K562 (cell line): ENCODE data around the gene SNX9. TPM values are rescaled to one million over a fixed set of nuclear protein-coding genes. Genes with fewer than 3 reads are reported as not detected.
A peak's percentile ranks its signal among the peaks of the same experiment; 100 is the strongest.

ENCODE experiments used
- ARID1B ChIP-seq: fragments of 450-650 bp; IDR thresholded peaks from 2 replicates; pipeline ENCODE4 v1.6.1; 2016; ENCODE audit warnings: antibody characterized with exemption, mild to moderate bottlenecking, inconsistent platforms
- EGR1 ChIP-seq: fragments of 450-650 bp; conservative IDR thresholded peaks from 2 replicates; pipeline ENCODE4 v1.6.1; 2017; ENCODE audit warnings: mild to moderate bottlenecking
- HMG20A ChIP-seq: fragments of 450-650 bp; formaldehyde crosslinking; conservative IDR thresholded peaks from 2 replicates; pipeline ENCODE4 v1.4.0; 2020; ENCODE audit warnings: mild to moderate bottlenecking, mixed read lengths
- HOXB6 ChIP-seq: fragments of 250-450 bp; sonication (Bioruptor Pico); IDR thresholded peaks from 2 replicates; pipeline ENCODE4 v1.5.1; 2022; ENCODE audit warnings: mild to moderate bottlenecking, borderline replicate concordance
- PHF20 ChIP-seq: fragments of 450-650 bp; IDR thresholded peaks from 2 replicates; pipeline ENCODE4 v1.6.1; 2018; ENCODE audit not compliant: partially characterized antibody
- PRMT5 ChIP-seq: sonication (generic); formaldehyde crosslinking; IDR thresholded peaks from 2 replicates; pipeline ENCODE4 v1.5.0; 2020; ENCODE audit warnings: missing genetic modification reagents
- SIX5 ChIP-seq, 2 experiments: IDR thresholded peaks; 2 replicates each; pipeline ENCODE4 v1.6.1; 2011; ENCODE audit warnings: low read length in 2 of 2, borderline replicate concordance in 1 of 2, low read depth in 1 of 2, mild to moderate bottlenecking in 1 of 2, moderate library complexity in 1 of 2; ENCODE audit not compliant: insufficient read depth in 1 of 2
- ZFX ChIP-seq: sonication (generic); formaldehyde crosslinking; IDR thresholded peaks from 2 replicates; pipeline ENCODE4 v1.8.0; 2022; ENCODE audit warnings: mild to moderate bottlenecking, missing genetic modification reagents, moderate library complexity
- ZNF3 ChIP-seq: fragments of 250-450 bp; sonication (Bioruptor Pico); IDR thresholded peaks from 2 replicates; pipeline ENCODE4 v1.5.0; 2021; ENCODE audit warnings: mild to moderate bottlenecking, moderate library complexity
- ZNF444 ChIP-seq: fragments of 250-450 bp; sonication (Bioruptor Pico); IDR thresholded peaks from 2 replicates; pipeline ENCODE4 v1.4.0; 2020; ENCODE audit warnings: mild to moderate bottlenecking, moderate library complexity
- ZNF75A ChIP-seq: fragments of 450-650 bp; formaldehyde crosslinking; IDR thresholded peaks from 2 replicates; pipeline ENCODE4 v1.4.0; 2020; ENCODE audit warnings: mild to moderate bottlenecking
- polyA plus RNA-seq, 8 experiments: library from polyadenylated mRNA; depleted of rRNA in 4 of 8; stranded (reverse) in 5 of 8; unstranded in 3 of 8; fragments of >200 nt; fragmentation: Nextera tagmentation in 2 of 8; fragmentation: Illumina TruSeq in 1 of 8; extraction: Ambion mirVana in 2 of 8; extraction: Trizol in 1 of 8; gene quantifications; 2 replicates each; pipeline versions ENCODE4 v1.2.1 to v1.2.3, GENCODE V29; 2011 to 2014; ENCODE audit warnings: inconsistent platforms in 1 of 8, missing spikeins in 1 of 8
- total RNA-seq, 7 experiments: library from RNA; depleted of rRNA in 6 of 7; stranded (reverse); fragments of >200 nt in 6 of 7; fragmentation: Illumina TruSeq in 2 of 7; extraction: Trizol in 2 of 7; gene quantifications; 2 replicates each; pipeline versions ENCODE4 v1.2.1 to v1.2.3, GENCODE V29; 2011 to 2021; ENCODE audit warnings: low replicate concordance in 1 of 7
- TF ChIP-seq, protein P1 (sequence below): fragments of 200-800 bp; sonication (Bioruptor generic); IDR thresholded peaks from 2 replicates; pipeline ENCODE4 v1.6.1; 2017; ENCODE audit warnings: missing genetic modification characterization, missing compliant biosample characterization
- TF ChIP-seq, protein P2 (sequence below): fragments of 250-450 bp; sonication (Bioruptor Pico); IDR thresholded peaks from 2 replicates; pipeline ENCODE4 v1.4.0; 2020
- TF ChIP-seq, protein P3 (sequence below): fragments of 450-650 bp; formaldehyde crosslinking; IDR thresholded peaks from 2 replicates; pipeline ENCODE4 v1.4.0; 2020; ENCODE audit warnings: mild to moderate bottlenecking, moderate library complexity
- TF ChIP-seq, protein P4 (sequence below): fragments of 450-650 bp; IDR thresholded peaks from 2 replicates; pipeline ENCODE4 v1.6.1; 2016; ENCODE audit warnings: low read depth, mild to moderate bottlenecking, moderate library complexity
- TF ChIP-seq, protein P5 (sequence below): fragments of 250-450 bp; sonication (Bioruptor Pico); IDR thresholded peaks from 2 replicates; pipeline ENCODE4 v1.5.0; 2021; ENCODE audit warnings: mild to moderate bottlenecking, borderline replicate concordance

SNX9 gene
- total and polyA plus RNA-seq, 9 of the 15 experiments (the other 6 are each of a cell fraction or from before 2014, with no cell fraction given) = 6.0 to 81.7 (median 57.1) TPM

DNA sequence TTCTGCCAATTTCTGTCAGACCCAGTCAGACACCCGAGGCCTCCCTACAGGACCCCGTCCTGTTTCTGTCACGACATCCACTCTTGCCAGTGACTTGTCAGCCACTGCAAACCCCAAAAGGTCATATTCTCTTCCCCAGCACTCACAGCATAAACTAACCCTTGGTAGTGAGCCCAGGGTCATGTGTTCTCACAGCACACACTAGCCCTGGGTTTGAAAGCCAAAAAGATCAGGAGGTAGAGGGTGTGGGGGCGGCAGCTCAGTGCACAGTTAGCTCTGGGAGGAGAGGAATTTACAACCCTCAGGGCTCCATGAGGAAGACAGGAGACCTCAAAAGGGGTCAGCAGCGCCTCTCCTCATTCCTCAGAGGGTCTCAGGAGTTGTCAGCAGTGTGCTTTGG is 9.9 kb upstream of the SNX9 start (continued):
- TF ChIP-seq, protein P1, sequence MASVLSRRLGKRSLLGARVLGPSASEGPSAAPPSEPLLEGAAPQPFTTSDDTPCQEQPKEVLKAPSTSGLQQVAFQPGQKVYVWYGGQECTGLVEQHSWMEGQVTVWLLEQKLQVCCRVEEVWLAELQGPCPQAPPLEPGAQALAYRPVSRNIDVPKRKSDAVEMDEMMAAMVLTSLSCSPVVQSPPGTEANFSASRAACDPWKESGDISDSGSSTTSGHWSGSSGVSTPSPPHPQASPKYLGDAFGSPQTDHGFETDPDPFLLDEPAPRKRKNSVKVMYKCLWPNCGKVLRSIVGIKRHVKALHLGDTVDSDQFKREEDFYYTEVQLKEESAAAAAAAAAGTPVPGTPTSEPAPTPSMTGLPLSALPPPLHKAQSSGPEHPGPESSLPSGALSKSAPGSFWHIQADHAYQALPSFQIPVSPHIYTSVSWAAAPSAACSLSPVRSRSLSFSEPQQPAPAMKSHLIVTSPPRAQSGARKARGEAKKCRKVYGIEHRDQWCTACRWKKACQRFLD = no peak
- TF ChIP-seq HMG20A (CRISPR knock-in tag) (no peak), ZNF3 (CRISPR knock-in tag) (no peak), HOXB6 (CRISPR knock-in tag) (no peak), ARID1B (no peak), ZNF444 (CRISPR knock-in tag) (no peak), PRMT5 (CRISPR knock-in tag) (no peak), SIX5 (IDR thresholded peaks at IDR 0.05; ENCODE audit: borderline replicate concordance in 1 of 2, insufficient read depth in 1 of 2, low read depth in 1 of 2, low read length in 2 of 2) (no peak), EGR1 (peak; percentile 89), ZNF75A (no peak), PHF20 (no peak), ZFX (CRISPR knock-in tag) (peak; percentile 8; the same call in 1 of the 2 replicates)
- TF ChIP-seq, protein P2, sequence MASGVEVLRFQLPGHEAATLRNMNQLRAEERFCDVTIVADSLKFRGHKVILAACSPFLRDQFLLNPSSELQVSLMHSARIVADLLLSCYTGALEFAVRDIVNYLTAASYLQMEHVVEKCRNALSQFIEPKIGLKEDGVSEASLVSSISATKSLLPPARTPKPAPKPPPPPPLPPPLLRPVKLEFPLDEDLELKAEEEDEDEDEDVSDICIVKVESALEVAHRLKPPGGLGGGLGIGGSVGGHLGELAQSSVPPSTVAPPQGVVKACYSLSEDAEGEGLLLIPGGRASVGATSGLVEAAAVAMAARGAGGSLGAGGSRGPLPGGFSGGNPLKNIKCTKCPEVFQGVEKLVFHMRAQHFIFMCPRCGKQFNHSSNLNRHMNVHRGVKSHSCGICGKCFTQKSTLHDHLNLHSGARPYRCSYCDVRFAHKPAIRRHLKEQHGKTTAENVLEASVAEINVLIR (CRISPR knock-in tag) = no peak
- TF ChIP-seq, protein P3, sequence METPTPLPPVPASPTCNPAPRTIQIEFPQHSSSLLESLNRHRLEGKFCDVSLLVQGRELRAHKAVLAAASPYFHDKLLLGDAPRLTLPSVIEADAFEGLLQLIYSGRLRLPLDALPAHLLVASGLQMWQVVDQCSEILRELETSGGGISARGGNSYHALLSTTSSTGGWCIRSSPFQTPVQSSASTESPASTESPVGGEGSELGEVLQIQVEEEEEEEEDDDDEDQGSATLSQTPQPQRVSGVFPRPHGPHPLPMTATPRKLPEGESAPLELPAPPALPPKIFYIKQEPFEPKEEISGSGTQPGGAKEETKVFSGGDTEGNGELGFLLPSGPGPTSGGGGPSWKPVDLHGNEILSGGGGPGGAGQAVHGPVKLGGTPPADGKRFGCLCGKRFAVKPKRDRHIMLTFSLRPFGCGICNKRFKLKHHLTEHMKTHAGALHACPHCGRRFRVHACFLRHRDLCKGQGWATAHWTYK (CRISPR knock-in tag) = no peak
- TF ChIP-seq, protein P4, sequence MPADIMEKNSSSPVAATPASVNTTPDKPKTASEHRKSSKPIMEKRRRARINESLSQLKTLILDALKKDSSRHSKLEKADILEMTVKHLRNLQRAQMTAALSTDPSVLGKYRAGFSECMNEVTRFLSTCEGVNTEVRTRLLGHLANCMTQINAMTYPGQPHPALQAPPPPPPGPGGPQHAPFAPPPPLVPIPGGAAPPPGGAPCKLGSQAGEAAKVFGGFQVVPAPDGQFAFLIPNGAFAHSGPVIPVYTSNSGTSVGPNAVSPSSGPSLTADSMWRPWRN = no peak
- TF ChIP-seq, protein P5, sequence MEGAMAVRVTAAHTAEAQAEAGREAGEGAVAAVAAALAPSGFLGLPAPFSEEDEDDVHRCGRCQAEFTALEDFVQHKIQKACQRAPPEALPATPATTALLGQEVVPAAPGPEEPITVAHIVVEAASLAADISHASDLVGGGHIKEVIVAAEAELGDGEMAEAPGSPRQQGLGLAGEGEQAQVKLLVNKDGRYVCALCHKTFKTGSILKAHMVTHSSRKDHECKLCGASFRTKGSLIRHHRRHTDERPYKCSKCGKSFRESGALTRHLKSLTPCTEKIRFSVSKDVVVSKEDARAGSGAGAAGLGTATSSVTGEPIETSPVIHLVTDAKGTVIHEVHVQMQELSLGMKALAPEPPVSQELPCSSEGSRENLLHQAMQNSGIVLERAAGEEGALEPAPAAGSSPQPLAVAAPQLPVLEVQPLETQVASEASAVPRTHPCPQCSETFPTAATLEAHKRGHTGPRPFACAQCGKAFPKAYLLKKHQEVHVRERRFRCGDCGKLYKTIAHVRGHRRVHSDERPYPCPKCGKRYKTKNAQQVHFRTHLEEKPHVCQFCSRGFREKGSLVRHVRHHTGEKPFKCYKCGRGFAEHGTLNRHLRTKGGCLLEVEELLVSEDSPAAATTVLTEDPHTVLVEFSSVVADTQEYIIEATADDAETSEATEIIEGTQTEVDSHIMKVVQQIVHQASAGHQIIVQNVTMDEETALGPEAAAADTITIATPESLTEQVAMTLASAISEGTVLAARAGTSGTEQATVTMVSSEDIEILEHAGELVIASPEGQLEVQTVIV = no peak
- TF ChIP-seq, all 486 proteins: peak for 4
